HepG2 (cell line): ENCODE measurements around the gene SERINC4. TPM values are rescaled to one million over a fixed set of nuclear protein-coding genes. Genes with fewer than 3 reads are reported as not detected.
A peak's percentile ranks its signal among the peaks of the same experiment; 100 is the strongest.

Experiments
- ELF4 ChIP-seq: sonication (generic); formaldehyde crosslinking; IDR thresholded peaks from 2 replicates; pipeline ENCODE4 v1.5.0; 2020; ENCODE audit warnings: missing genetic modification reagents, mild to moderate bottlenecking, moderate library complexity, borderline replicate concordance
- PPARG ChIP-seq: conservative IDR thresholded peaks from 2 replicates; pipeline ENCODE4 v1.6.1; 2016; ENCODE audit warnings: missing biosample characterization, missing genetic modification reagents
- SAFB2 ChIP-seq: sonication (generic); formaldehyde crosslinking; IDR thresholded peaks from 2 replicates; pipeline ENCODE4 v1.5.1; 2020; ENCODE audit warnings: missing genetic modification reagents, low read depth, mild to moderate bottlenecking, borderline replicate concordance
- ZNF530 ChIP-seq: sonication (generic); formaldehyde crosslinking; IDR thresholded peaks from 2 replicates; pipeline ENCODE4 v1.5.0; 2020; ENCODE audit warnings: low read depth, mild to moderate bottlenecking, missing genetic modification reagents
- ZNF577 ChIP-seq: sonication (generic); formaldehyde crosslinking; IDR thresholded peaks from 2 replicates; pipeline ENCODE4 v1.4.0; 2020; ENCODE audit warnings: mild to moderate bottlenecking, low read depth, missing genetic modification reagents, borderline replicate concordance
- ZNF619 ChIP-seq: sonication (generic); formaldehyde crosslinking; IDR thresholded peaks from 2 replicates; pipeline ENCODE4 v1.4.0; 2020; ENCODE audit warnings: mild to moderate bottlenecking, missing genetic modification reagents
- polyA plus RNA-seq, 8 experiments: library from polyadenylated mRNA; depleted of rRNA in 3 of 8; stranded (reverse) in 7 of 8; unstranded in 1 of 8; fragments of >200 nt; fragmentation: Illumina TruSeq in 4 of 8; extraction: Trizol in 4 of 8; gene quantifications; 2 replicates each; pipeline versions ENCODE4 v1.2.1 to v1.2.3, GENCODE V29; 2011 to 2016; ENCODE audit warnings: low read depth in 4 of 8, missing spikeins in 1 of 8, mixed read lengths in 1 of 8; ENCODE audit not compliant: insufficient read depth in 1 of 8
- total RNA-seq, 5 experiments: library from RNA; depleted of rRNA; stranded (reverse); fragments of >200 nt; fragmentation: Illumina TruSeq; extraction: Trizol; gene quantifications; 2 replicates each; pipeline ENCODE4 v1.2.3, GENCODE V29; 2016; ENCODE audit warnings: low read depth in 1 of 5
- TF ChIP-seq, protein P1 (sequence below): sonication (generic); formaldehyde crosslinking; IDR thresholded peaks from one replicate; pipeline ENCODE4 v1.5.1; 2020; ENCODE audit warnings: mild to moderate bottlenecking, missing genetic modification reagents; ENCODE audit errors: not compliant biosample characterization
- TF ChIP-seq, protein P2 (sequence below): sonication (generic); formaldehyde crosslinking; IDR thresholded peaks from 2 replicates; pipeline ENCODE4 v1.4.0; 2020; ENCODE audit warnings: missing genetic modification reagents
- TF ChIP-seq, protein P3 (sequence below): sonication (generic); formaldehyde crosslinking; IDR thresholded peaks from 2 replicates; pipeline ENCODE4 v1.5.1; 2020; ENCODE audit warnings: missing genetic modification reagents, mild to moderate bottlenecking, borderline replicate concordance
- TF ChIP-seq, protein P4 (sequence below), 2 experiments: IDR thresholded peaks; 2 replicates each; pipeline ENCODE4 v1.6.1; 2011 to 2012; ENCODE audit warnings: low read length in 2 of 2, borderline replicate concordance in 1 of 2, low read depth in 1 of 2, mild to moderate bottlenecking in 1 of 2, moderate library complexity in 1 of 2

SERINC4 gene
- total and polyA plus RNA-seq, 2 of the 13 experiments (the other 11 are each of a cell fraction or from before 2014, with no cell fraction given), result not detected

DNA sequence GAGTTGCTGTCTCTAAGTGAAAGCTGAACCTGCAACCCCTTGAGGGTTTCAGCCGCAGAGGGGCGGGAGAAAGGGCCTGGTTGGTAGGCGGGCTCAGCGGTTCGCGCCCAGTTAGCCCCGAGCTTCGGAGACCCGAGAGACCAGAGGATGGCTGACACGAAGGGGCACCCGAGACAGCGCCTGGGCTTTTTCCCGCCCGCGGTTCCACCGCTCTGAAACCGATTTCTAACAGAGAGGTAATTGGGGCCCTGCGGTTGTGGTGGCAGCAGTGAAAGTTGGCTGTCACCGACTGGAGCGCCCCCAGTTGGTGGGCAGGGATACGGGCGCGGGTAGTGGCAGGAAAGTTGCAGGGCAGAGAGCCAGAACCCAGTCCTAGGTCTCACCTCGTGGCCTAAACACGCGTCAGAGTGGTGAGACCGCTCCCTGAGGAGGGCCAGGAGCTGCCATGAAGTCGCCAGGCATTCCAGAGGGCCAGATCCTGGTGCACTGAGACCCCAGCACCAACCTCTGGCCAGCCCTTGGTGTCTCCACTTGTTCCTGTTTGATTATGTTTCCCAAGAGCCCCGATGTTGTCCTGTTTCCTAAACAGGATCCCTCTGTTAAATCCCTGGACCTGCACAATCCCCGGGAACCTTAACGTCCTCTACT is 22.6 kb downstream of the SERINC4 start (continued):
- TF ChIP-seq, protein P1, sequence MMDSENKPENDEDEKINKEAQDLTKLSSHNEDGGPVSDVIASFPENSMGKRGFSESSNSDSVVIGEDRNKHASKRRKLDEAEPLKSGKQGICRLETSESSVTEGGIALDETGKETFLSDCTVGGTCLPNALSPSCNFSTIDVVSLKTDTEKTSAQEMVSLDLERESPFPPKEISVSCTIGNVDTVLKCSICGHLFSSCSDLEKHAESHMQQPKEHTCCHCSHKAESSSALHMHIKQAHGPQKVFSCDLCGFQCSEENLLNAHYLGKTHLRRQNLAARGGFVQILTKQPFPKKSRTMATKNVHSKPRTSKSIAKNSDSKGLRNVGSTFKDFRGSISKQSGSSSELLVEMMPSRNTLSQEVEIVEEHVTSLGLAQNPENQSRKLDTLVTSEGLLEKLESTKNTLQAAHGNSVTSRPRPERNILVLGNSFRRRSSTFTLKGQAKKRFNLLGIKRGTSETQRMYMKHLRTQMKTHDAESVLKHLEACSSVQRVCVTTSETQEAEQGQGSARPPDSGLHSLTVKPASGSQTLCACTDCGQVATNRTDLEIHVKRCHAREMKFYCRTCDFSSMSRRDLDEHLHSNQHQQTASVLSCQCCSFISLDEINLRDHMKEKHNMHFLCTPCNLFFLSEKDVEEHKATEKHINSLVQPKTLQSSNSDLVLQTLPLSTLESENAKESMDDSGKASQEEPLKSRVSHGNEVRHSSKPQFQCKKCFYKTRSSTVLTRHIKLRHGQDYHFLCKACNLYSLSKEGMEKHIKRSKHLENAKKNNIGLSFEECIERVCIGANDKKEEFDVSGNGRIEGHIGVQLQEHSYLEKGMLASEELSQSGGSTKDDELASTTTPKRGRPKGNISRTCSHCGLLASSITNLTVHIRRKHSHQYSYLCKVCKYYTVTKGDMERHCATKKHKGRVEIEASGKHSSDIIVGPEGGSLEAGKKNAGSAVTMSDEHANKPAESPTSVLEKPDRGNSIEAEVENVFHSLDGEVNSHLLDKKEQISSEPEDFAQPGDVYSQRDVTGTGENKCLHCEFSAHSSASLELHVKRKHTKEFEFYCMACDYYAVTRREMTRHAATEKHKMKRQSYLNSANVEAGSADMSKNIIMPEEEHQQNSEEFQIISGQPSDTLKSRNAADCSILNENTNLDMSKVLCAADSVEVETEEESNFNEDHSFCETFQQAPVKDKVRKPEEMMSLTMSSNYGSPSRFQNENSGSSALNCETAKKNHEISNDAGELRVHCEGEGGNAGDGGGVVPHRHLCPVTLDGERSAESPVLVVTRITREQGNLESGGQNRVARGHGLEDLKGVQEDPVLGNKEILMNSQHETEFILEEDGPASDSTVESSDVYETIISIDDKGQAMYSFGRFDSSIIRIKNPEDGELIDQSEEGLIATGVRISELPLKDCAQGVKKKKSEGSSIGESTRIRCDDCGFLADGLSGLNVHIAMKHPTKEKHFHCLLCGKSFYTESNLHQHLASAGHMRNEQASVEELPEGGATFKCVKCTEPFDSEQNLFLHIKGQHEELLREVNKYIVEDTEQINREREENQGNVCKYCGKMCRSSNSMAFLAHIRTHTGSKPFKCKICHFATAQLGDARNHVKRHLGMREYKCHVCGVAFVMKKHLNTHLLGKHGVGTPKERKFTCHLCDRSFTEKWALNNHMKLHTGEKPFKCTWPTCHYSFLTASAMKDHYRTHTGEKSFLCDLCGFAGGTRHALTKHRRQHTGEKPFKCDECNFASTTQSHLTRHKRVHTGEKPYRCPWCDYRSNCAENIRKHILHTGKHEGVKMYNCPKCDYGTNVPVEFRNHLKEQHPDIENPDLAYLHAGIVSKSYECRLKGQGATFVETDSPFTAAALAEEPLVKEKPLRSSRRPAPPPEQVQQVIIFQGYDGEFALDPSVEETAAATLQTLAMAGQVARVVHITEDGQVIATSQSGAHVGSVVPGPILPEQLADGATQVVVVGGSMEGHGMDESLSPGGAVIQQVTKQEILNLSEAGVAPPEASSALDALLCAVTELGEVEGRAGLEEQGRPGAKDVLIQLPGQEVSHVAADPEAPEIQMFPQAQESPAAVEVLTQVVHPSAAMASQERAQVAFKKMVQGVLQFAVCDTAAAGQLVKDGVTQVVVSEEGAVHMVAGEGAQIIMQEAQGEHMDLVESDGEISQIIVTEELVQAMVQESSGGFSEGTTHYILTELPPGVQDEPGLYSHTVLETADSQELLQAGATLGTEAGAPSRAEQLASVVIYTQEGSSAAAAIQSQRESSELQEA (CRISPR knock-in tag), result no peak
- TF ChIP-seq SAFB2 (CRISPR knock-in tag) (0 out of 2 replicates have a peak, but pooled peaks have one; percentile 38), ZNF577 (CRISPR knock-in tag) (no peak), ELF4 (CRISPR knock-in tag) (0 out of 2 replicates have a peak, but pooled peaks have one; percentile 21), ZNF530 (no peak), ZNF619 (CRISPR knock-in tag) (no peak), PPARG (CRISPR knock-in tag) (no peak)
- TF ChIP-seq, protein P2, sequence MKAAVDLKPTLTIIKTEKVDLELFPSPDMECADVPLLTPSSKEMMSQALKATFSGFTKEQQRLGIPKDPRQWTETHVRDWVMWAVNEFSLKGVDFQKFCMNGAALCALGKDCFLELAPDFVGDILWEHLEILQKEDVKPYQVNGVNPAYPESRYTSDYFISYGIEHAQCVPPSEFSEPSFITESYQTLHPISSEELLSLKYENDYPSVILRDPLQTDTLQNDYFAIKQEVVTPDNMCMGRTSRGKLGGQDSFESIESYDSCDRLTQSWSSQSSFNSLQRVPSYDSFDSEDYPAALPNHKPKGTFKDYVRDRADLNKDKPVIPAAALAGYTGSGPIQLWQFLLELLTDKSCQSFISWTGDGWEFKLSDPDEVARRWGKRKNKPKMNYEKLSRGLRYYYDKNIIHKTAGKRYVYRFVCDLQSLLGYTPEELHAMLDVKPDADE, result no peak
- TF ChIP-seq, protein P3, sequence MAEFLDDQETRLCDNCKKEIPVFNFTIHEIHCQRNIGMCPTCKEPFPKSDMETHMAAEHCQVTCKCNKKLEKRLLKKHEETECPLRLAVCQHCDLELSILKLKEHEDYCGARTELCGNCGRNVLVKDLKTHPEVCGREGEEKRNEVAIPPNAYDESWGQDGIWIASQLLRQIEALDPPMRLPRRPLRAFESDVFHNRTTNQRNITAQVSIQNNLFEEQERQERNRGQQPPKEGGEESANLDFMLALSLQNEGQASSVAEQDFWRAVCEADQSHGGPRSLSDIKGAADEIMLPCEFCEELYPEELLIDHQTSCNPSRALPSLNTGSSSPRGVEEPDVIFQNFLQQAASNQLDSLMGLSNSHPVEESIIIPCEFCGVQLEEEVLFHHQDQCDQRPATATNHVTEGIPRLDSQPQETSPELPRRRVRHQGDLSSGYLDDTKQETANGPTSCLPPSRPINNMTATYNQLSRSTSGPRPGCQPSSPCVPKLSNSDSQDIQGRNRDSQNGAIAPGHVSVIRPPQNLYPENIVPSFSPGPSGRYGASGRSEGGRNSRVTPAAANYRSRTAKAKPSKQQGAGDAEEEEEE, result no peak
- TF ChIP-seq, protein P4, sequence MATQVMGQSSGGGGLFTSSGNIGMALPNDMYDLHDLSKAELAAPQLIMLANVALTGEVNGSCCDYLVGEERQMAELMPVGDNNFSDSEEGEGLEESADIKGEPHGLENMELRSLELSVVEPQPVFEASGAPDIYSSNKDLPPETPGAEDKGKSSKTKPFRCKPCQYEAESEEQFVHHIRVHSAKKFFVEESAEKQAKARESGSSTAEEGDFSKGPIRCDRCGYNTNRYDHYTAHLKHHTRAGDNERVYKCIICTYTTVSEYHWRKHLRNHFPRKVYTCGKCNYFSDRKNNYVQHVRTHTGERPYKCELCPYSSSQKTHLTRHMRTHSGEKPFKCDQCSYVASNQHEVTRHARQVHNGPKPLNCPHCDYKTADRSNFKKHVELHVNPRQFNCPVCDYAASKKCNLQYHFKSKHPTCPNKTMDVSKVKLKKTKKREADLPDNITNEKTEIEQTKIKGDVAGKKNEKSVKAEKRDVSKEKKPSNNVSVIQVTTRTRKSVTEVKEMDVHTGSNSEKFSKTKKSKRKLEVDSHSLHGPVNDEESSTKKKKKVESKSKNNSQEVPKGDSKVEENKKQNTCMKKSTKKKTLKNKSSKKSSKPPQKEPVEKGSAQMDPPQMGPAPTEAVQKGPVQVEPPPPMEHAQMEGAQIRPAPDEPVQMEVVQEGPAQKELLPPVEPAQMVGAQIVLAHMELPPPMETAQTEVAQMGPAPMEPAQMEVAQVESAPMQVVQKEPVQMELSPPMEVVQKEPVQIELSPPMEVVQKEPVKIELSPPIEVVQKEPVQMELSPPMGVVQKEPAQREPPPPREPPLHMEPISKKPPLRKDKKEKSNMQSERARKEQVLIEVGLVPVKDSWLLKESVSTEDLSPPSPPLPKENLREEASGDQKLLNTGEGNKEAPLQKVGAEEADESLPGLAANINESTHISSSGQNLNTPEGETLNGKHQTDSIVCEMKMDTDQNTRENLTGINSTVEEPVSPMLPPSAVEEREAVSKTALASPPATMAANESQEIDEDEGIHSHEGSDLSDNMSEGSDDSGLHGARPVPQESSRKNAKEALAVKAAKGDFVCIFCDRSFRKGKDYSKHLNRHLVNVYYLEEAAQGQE (IDR thresholded peaks at IDR 0.05; ENCODE audit: borderline replicate concordance in 1 of 2, low read depth in 1 of 2, low read length in 2 of 2), result no peak
